Astrocyte (in vitro differentiated cells and primary cell): ENCODE data around the gene BRSK1.

Experiments used
- EZH2 ChIP-seq: IDR thresholded peaks from 2 replicates; pipeline ENCODE4 v1.6.1; 2012; ENCODE audit warnings: mild to moderate bottlenecking, low read length, inconsistent platforms; ENCODE audit not compliant: insufficient read depth
- TF ChIP-seq, protein P1 (sequence below): IDR thresholded peaks from 2 replicates; pipeline ENCODE4 v1.5.1; 2011; ENCODE audit warnings: low read depth, mild to moderate bottlenecking, inconsistent platforms, low read length, moderate library complexity; ENCODE audit not compliant: insufficient read depth

DNA sequence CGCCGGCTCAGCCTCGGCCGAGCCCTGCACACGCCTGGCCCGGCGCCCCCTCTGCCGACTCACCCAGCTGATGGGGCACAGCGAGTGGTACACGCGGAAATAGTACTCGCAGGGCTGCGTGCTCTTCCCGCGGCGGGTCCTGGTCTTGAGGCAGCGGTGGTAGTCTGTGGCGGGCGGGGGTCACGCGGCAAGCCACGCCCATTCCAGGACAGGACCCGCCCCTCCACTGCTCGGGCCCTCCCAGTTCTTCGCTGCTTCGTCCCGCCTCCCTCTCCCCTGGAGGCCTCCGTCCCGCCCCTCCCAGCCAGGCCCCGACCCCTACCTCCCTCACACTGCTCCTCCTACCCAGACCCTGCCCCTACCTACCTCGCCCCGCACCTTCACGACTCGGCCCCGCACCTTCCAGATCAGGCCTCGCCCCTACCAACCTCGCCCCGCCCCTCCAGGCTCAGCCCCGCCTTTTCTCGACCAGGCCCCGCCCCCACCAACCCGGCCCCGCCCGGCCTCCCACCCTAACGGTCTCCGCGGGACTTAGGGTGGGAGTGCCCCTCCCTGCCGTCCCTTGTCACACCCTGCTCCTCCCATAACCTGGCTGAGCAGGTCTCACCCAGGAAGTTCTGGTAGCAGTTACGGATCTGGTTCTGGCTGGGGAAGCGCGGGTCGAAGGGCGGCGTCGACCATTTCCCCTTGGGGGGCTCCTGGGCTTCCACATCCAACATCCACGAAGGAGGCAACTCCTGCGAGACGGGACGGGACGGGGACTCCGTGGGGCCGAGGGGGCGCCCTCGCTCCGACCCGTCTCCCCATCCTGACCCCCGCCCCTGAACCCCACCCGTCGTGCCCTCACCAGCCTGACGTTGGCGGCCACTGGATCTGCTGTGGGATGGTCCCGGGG lies 70.3 kb downstream of the BRSK1 start:
- TF ChIP-seq, protein P1, sequence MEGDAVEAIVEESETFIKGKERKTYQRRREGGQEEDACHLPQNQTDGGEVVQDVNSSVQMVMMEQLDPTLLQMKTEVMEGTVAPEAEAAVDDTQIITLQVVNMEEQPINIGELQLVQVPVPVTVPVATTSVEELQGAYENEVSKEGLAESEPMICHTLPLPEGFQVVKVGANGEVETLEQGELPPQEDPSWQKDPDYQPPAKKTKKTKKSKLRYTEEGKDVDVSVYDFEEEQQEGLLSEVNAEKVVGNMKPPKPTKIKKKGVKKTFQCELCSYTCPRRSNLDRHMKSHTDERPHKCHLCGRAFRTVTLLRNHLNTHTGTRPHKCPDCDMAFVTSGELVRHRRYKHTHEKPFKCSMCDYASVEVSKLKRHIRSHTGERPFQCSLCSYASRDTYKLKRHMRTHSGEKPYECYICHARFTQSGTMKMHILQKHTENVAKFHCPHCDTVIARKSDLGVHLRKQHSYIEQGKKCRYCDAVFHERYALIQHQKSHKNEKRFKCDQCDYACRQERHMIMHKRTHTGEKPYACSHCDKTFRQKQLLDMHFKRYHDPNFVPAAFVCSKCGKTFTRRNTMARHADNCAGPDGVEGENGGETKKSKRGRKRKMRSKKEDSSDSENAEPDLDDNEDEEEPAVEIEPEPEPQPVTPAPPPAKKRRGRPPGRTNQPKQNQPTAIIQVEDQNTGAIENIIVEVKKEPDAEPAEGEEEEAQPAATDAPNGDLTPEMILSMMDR, result no peak
- no peak for TF ChIP-seq EZH2
